ENCODE data around the gene ZNF750.

The ZNF750 gene

DNA sequence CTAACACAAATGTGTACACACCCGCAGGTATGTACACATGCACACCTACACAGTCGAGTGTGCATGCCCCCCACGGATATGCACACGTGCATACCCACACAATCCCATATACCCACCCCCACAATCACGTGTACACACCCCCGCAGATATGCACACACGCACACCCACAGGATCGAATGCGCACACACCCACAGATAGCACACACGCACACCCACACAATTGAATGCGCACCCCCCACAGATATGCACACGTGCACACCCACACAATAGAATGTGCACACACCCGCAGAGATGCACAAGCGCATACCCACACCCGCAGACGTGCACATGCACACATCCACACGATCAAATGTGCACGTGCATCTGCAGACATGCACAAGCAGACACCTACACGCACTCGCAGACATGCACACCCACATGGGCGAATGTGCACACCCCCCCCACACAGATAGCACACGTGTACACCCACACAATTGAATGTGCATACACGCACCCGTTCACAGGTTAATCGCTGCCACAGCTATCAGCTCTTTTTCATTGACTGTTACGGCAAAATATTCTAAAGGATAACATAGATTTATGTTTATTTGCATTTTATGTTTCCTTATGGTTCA lies 10.8 kb downstream of the ZNF750 start:
- H3K27ac ChIP-seq (ENCODE audit: low read depth, low read length, poor library complexity, severe bottlenecking): no peak overlapping the region
- no peaks in the 10 kb centered on the region for H4K20me1 ChIP-seq (ENCODE audit: insufficient read depth, low read length)
- no peaks in the 10 kb centered on the region for H3K9me3 ChIP-seq (ENCODE audit: low read length)
- H3K9me2 ChIP-seq (ENCODE audit: low read depth, low read length): no peaks in the 10 kb centered on the region
- H3K9ac ChIP-seq (ENCODE audit: low read length): no peak overlapping the region
- no peaks in the 10 kb centered on the region for H3K4me1 ChIP-seq (ENCODE audit: insufficient read depth, low read length, severe bottlenecking)
- TF ChIP-seq EZH2 (IDR thresholded peaks at IDR 0.05; ENCODE audit: borderline replicate concordance, low read length): no peak
- TF ChIP-seq, protein P1, sequence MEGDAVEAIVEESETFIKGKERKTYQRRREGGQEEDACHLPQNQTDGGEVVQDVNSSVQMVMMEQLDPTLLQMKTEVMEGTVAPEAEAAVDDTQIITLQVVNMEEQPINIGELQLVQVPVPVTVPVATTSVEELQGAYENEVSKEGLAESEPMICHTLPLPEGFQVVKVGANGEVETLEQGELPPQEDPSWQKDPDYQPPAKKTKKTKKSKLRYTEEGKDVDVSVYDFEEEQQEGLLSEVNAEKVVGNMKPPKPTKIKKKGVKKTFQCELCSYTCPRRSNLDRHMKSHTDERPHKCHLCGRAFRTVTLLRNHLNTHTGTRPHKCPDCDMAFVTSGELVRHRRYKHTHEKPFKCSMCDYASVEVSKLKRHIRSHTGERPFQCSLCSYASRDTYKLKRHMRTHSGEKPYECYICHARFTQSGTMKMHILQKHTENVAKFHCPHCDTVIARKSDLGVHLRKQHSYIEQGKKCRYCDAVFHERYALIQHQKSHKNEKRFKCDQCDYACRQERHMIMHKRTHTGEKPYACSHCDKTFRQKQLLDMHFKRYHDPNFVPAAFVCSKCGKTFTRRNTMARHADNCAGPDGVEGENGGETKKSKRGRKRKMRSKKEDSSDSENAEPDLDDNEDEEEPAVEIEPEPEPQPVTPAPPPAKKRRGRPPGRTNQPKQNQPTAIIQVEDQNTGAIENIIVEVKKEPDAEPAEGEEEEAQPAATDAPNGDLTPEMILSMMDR (IDR thresholded peaks at IDR 0.05; ENCODE audit: low read length): no peak
- H3K4me3 ChIP-seq (ENCODE audit: low read depth, low read length, poor library complexity, severe bottlenecking): no peak overlapping the region
- H3K27me3 ChIP-seq (ENCODE audit: insufficient read depth, low read length): no peaks in the 10 kb centered on the region
- H3K79me2 ChIP-seq (ENCODE audit: insufficient read depth, low read length): no peaks in the 10 kb centered on the region
- no peaks in the 10 kb centered on the region for H3F3A ChIP-seq (ENCODE audit: insufficient read depth, low read length)
- peaks cover 28% of the 10 kb centered on the region for H3K36me3 ChIP-seq (ENCODE audit: insufficient read depth, low read length)
- no peak overlapping the region for H3K4me2 ChIP-seq (ENCODE audit: low read length)
- no peak overlapping the region for H2AFZ ChIP-seq (ENCODE audit: low read length)

DNA sequence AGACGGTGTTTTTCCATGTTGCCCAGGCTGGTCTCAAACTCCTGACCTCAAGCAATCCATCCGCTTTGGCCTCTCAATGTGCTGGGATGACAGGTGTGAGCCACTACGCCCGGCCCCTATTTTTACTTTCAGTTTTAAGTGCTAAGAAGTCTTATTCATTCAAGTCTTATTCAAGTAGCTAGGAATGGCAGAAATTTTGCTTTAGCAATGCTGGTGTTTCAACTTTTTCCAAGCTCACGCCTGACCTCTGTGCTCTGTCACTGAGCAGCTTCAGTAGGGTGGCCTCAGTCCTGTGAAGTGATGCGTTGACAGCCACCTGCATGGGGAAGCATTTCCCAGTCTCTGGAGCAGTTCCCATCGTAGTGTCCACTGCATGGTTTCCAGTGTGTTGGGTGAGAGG lies 12.9 kb downstream of the ZNF750 start:
- Histone ChIP-seq H3K4me3 (ENCODE audit: low read depth, low read length, poor library complexity, severe bottlenecking) (no peak overlapping the region), H3K36me3 (ENCODE audit: insufficient read depth, low read length) (peaks cover 25% of the 10 kb centered on the region), H3K79me2 (ENCODE audit: insufficient read depth, low read length) (no peaks in the 10 kb centered on the region), H2AFZ (ENCODE audit: low read length) (no peak overlapping the region), H3K9me3 (ENCODE audit: low read length) (no peaks in the 10 kb centered on the region), H3K4me2 (ENCODE audit: low read length) (no peak overlapping the region), H4K20me1 (ENCODE audit: insufficient read depth, low read length) (no peaks in the 10 kb centered on the region), H3K4me1 (ENCODE audit: insufficient read depth, low read length, severe bottlenecking) (no peaks in the 10 kb centered on the region), H3K9ac (ENCODE audit: low read length) (no peak overlapping the region), H3K27ac (ENCODE audit: low read depth, low read length, poor library complexity, severe bottlenecking) (no peak overlapping the region), H3K9me2 (ENCODE audit: low read depth, low read length) (no peaks in the 10 kb centered on the region), H3F3A (ENCODE audit: insufficient read depth, low read length) (no peaks in the 10 kb centered on the region), H3K27me3 (ENCODE audit: insufficient read depth, low read length) (no peaks in the 10 kb centered on the region)
- TF ChIP-seq, protein P1 (IDR thresholded peaks at IDR 0.05; ENCODE audit: low read length): no peak
- no peak for TF ChIP-seq EZH2 (IDR thresholded peaks at IDR 0.05; ENCODE audit: borderline replicate concordance, low read length)

DNA sequence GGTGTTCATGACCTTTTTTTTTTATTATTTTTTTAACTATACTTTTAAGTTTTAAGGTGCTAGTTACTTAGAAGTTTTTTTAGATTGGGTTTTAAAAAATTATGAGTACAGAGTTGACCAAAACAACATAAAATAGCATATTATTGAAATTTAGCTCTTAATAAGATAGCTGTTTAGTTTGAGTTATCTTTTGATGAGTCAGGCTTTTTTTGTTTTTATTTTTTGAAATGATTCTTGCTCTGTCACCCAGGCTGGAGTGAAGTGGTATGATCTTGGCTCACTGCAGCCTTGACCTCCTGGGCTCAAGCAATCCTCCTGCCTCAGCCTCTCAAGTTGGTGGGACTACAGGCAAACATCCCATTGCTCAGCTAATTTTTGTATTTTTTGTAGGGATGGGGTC lies 13.6 kb downstream of the ZNF750 start:
- H3K4me3 ChIP-seq (ENCODE audit: low read depth, low read length, poor library complexity, severe bottlenecking): no peak overlapping the region
- H3K9me2 ChIP-seq (ENCODE audit: low read depth, low read length): no peaks in the 10 kb centered on the region
- H3K27me3 ChIP-seq (ENCODE audit: insufficient read depth, low read length): no peaks in the 10 kb centered on the region
- H3K9ac ChIP-seq (ENCODE audit: low read length): no peak overlapping the region
- no peaks in the 10 kb centered on the region for H4K20me1 ChIP-seq (ENCODE audit: insufficient read depth, low read length)
- no peak overlapping the region for H3K4me2 ChIP-seq (ENCODE audit: low read length)
- no peak overlapping the region for H3K27ac ChIP-seq (ENCODE audit: low read depth, low read length, poor library complexity, severe bottlenecking)
- H3K36me3 ChIP-seq (ENCODE audit: insufficient read depth, low read length): peaks cover 29% of the 10 kb centered on the region
- H2AFZ ChIP-seq (ENCODE audit: low read length): no peak overlapping the region
- no peaks in the 10 kb centered on the region for H3K9me3 ChIP-seq (ENCODE audit: low read length)
- H3K79me2 ChIP-seq (ENCODE audit: insufficient read depth, low read length): no peaks in the 10 kb centered on the region
- TF ChIP-seq, protein P1 (IDR thresholded peaks at IDR 0.05; ENCODE audit: low read length): no peak
- TF ChIP-seq EZH2 (IDR thresholded peaks at IDR 0.05; ENCODE audit: borderline replicate concordance, low read length): no peak
- no peaks in the 10 kb centered on the region for H3F3A ChIP-seq (ENCODE audit: insufficient read depth, low read length)
- H3K4me1 ChIP-seq (ENCODE audit: insufficient read depth, low read length, severe bottlenecking): no peaks in the 10 kb centered on the region

Data from OCI-LY1 (cell line).